IMR-90 (cell line): Measurements from ENCODE around the gene PRR5L. TPM values are rescaled to one million over a fixed set of nuclear protein-coding genes. Genes with fewer than 3 reads are reported as not detected.
A peak's percentile ranks its signal among the peaks of the same experiment; 100 is the strongest.

Source experiments
- ATAC-seq: fragments of 200-7000 bp; cut with Tn5 transposase; 2 replicates; pipeline ENCODE4 v1.9.1; 2020; ENCODE audit warnings: low read depth, mild to moderate bottlenecking, moderate library complexity
- BruUV-seq: library from RNA; stranded (reverse); fragments of 400-500 nt; replicated peaks from 2 replicates; lab custom pipeline; 2021; lab: Mats Ljungman, UMichigan
- CTCF ChIA-PET: fragments of 300-600 bp; formaldehyde crosslinking; extraction: SDS; loops from one replicate; lab custom pipeline; 2021; ENCODE audit warnings: antibody characterized with exemption; lab: Yijun Ruan, JAX
- POLR2A ChIA-PET: fragments of 300-600 bp; sonication (Branson Sonifier 250); formaldehyde crosslinking; loops from one replicate; lab custom pipeline; 2022; ENCODE audit warnings: antibody characterized with exemption; ENCODE audit not compliant: unreplicated experiment; lab: Charles Lee
- DNase-seq: peaks from one replicate; pipeline ENCODE4 v3.0.0; 2013
- H2AFZ ChIP-seq: replicated peaks from 2 replicates; pipeline ENCODE3; 2013; ENCODE audit warnings: low read length, mild to moderate bottlenecking; ENCODE audit not compliant: poor library complexity
- H2AK5ac ChIP-seq: 2 replicates; pipeline ENCODE4 v1.6.1; 2013; ENCODE audit warnings: low read depth, low read length, inconsistent platforms
- H2AK9ac ChIP-seq: replicated peaks from 2 replicates; pipeline ENCODE3; 2013; ENCODE audit warnings: mild to moderate bottlenecking, low read depth, low read length, moderate library complexity; ENCODE audit not compliant: poor library complexity
- H2BK120ac ChIP-seq: 2 replicates; pipeline ENCODE4 v1.6.1; 2013; ENCODE audit warnings: low read depth, low read length, inconsistent platforms
- H2BK15ac ChIP-seq: 3 replicates; pipeline ENCODE4 v1.6.1; 2013; ENCODE audit warnings: low read depth, low read length, inconsistent platforms
- H2BK20ac ChIP-seq: 2 replicates; pipeline ENCODE4 v1.6.1; 2013; ENCODE audit warnings: low read depth, mild to moderate bottlenecking, inconsistent platforms, low read length, moderate library complexity
- H2BK5ac ChIP-seq: 2 replicates; pipeline ENCODE4 v1.6.1; 2013; ENCODE audit warnings: mild to moderate bottlenecking, low read depth, low read length, inconsistent platforms; ENCODE audit not compliant: poor library complexity, severe bottlenecking
- H3K14ac ChIP-seq: replicated peaks from 2 replicates; pipeline ENCODE4 v1.6.1; 2013; ENCODE audit warnings: low read depth, low read length, inconsistent platforms
- H3K18ac ChIP-seq: 2 replicates; pipeline ENCODE4 v1.6.1; 2013; ENCODE audit warnings: low read depth, low read length, control low read depth
- H3K23ac ChIP-seq: 2 replicates; pipeline ENCODE4 v1.6.1; 2013; ENCODE audit warnings: low read depth, low read length, inconsistent platforms
- H3K27ac ChIP-seq: 2 replicates; pipeline ENCODE4 v1.5.1; 2013; ENCODE audit warnings: mild to moderate bottlenecking, control low read depth, low read length; ENCODE audit not compliant: insufficient read depth
- H3K27me3 ChIP-seq: 2 replicates; pipeline ENCODE4 v1.6.1; 2013; ENCODE audit warnings: low read length; ENCODE audit not compliant: control insufficient read depth, insufficient read depth
- H3K36me3 ChIP-seq: 2 replicates; pipeline ENCODE4 v1.6.1; 2013; ENCODE audit warnings: low read length, mixed read lengths; ENCODE audit not compliant: control insufficient read depth, insufficient read depth
- H3K4ac ChIP-seq: 2 replicates; pipeline ENCODE4 v1.6.1; 2013; ENCODE audit warnings: low read depth, low read length, inconsistent platforms
- H3K4me1 ChIP-seq: 2 replicates; pipeline ENCODE4 v1.6.1; 2013; ENCODE audit warnings: low read length, mixed read lengths; ENCODE audit not compliant: control insufficient read depth, insufficient read depth
- H3K4me2 ChIP-seq: 2 replicates; pipeline ENCODE4 v1.6.1; 2013; ENCODE audit warnings: low read depth, mild to moderate bottlenecking, control low read depth, low read length, moderate library complexity
- H3K4me3 ChIP-seq: 2 replicates; pipeline ENCODE4 v1.5.1; 2013; ENCODE audit warnings: low read depth, mild to moderate bottlenecking, control low read depth, low read length, moderate library complexity; ENCODE audit not compliant: insufficient read depth
- H3K56ac ChIP-seq: 2 replicates; pipeline ENCODE4 v1.6.1; 2013; ENCODE audit warnings: low read length, inconsistent platforms; ENCODE audit not compliant: insufficient read depth; ENCODE audit errors: extremely low read depth
- H3K79me1 ChIP-seq, 2 experiments: 2 replicates each; pipeline ENCODE4 v1.6.1; 2013; ENCODE audit warnings: low read length in 2 of 2, inconsistent platforms in 1 of 2, low read depth in 1 of 2
- H3K9ac ChIP-seq: 2 replicates; pipeline ENCODE4 v1.6.1; 2013; ENCODE audit warnings: low read depth, low read length, control low read depth
- H3K9me1 ChIP-seq: 2 replicates; pipeline ENCODE4 v1.6.1; 2013; ENCODE audit warnings: low read length, inconsistent platforms; ENCODE audit not compliant: insufficient read depth
- H3K9me3 ChIP-seq: 2 replicates; pipeline ENCODE4 v1.6.1; 2013; ENCODE audit warnings: low read length; ENCODE audit not compliant: control insufficient read depth, insufficient read depth
- H4K20me1 ChIP-seq: 2 replicates; pipeline ENCODE4 v1.6.1; 2013; ENCODE audit warnings: low read length, inconsistent platforms; ENCODE audit not compliant: insufficient read depth
- H4K5ac ChIP-seq: 2 replicates; pipeline ENCODE4 v1.6.1; 2013; ENCODE audit warnings: mild to moderate bottlenecking, low read depth, low read length, control low read depth
- H4K8ac ChIP-seq, 2 experiments: 2 replicates each; pipeline ENCODE4 v1.6.1; 2013; ENCODE audit warnings: low read depth in 2 of 2, low read length in 2 of 2, control low read depth in 1 of 2, inconsistent platforms in 1 of 2
- H4K91ac ChIP-seq: 2 replicates; pipeline ENCODE4 v1.6.1; 2013; ENCODE audit warnings: low read depth, low read length, inconsistent platforms; ENCODE audit not compliant: insufficient read depth
- BHLHE40 ChIP-seq: fragments of 150-350 bp; IDR thresholded peaks from 2 replicates; pipeline ENCODE4 v1.6.1; 2016; ENCODE audit warnings: mild to moderate bottlenecking, low read depth, low read length
- CHD1 ChIP-seq: IDR thresholded peaks from 2 replicates; pipeline ENCODE4 v1.6.1; 2012; ENCODE audit warnings: low read depth, low read length, improper control_type of control experiment
- CTCF ChIP-seq: conservative IDR thresholded peaks from 2 replicates; pipeline ENCODE4 v1.5.1; 2012; ENCODE audit warnings: mild to moderate bottlenecking, low read depth, low read length, improper control_type of control experiment
- ELK1 ChIP-seq: fragments of 150-350 bp; IDR thresholded peaks from 2 replicates; pipeline ENCODE4 v1.6.1; 2016; ENCODE audit warnings: low read depth, mild to moderate bottlenecking, low read length, moderate library complexity, borderline replicate concordance
- FOS ChIP-seq: fragments of 150-350 bp; IDR thresholded peaks from 2 replicates; pipeline ENCODE4 v1.6.1; 2016; ENCODE audit warnings: low read depth, low read length
- MAFK ChIP-seq: IDR thresholded peaks from 2 replicates; pipeline ENCODE4 v1.6.1; 2012; ENCODE audit warnings: low read depth, low read length, improper control_type of control experiment
- MAZ ChIP-seq: IDR thresholded peaks from 2 replicates; pipeline ENCODE4 v1.6.1; 2012; ENCODE audit warnings: low read depth, mild to moderate bottlenecking, low read length, improper control_type of control experiment, moderate library complexity, borderline replicate concordance
- MXI1 ChIP-seq: IDR thresholded peaks from 2 replicates; pipeline ENCODE4 v1.6.1; 2012; ENCODE audit warnings: low read depth, mild to moderate bottlenecking, low read length, moderate library complexity, borderline replicate concordance
- NFE2L2 ChIP-seq: fragments of 150-350 bp; IDR thresholded peaks from 2 replicates; pipeline ENCODE4 v1.6.1; 2016; ENCODE audit warnings: low read depth, mild to moderate bottlenecking, low read length
- POLR2A ChIP-seq: IDR thresholded peaks from 2 replicates; pipeline ENCODE4 v1.6.1; 2012; ENCODE audit warnings: mild to moderate bottlenecking, low read depth, low read length
- RAD21 ChIP-seq: IDR thresholded peaks from 2 replicates; pipeline ENCODE4 v1.6.1; 2012; ENCODE audit warnings: low read length, improper control_type of control experiment
- RCOR1 ChIP-seq: IDR thresholded peaks from 2 replicates; pipeline ENCODE4 v1.6.1; 2012; ENCODE audit warnings: mild to moderate bottlenecking, low read length, improper control_type of control experiment; ENCODE audit not compliant: insufficient replicate concordance
- RFX5 ChIP-seq: IDR thresholded peaks from 2 replicates; pipeline ENCODE4 v1.8.0; 2012; ENCODE audit warnings: low read depth, mild to moderate bottlenecking, low read length, moderate library complexity
- SMC3 ChIP-seq: fragments of 150-350 bp; IDR thresholded peaks from 2 replicates; pipeline ENCODE4 v1.6.1; 2016; ENCODE audit warnings: low read depth, mild to moderate bottlenecking, antibody characterized with exemption, low read length, moderate library complexity
- USF2 ChIP-seq: fragments of 150-350 bp; IDR thresholded peaks from 2 replicates; pipeline ENCODE4 v1.6.1; 2017; ENCODE audit warnings: mild to moderate bottlenecking, antibody characterized with exemption, low read length, low read depth
- WGBS, 2 experiments: methylation state at CpG; one replicate each; pipeline versions ENCODE4 v1.1.5 to v1.1.7; 2013; ENCODE audit warnings: missing lambda C conversion rate in 2 of 2; ENCODE audit not compliant: insufficient read length in 1 of 2; ENCODE audit errors: extremely low coverage in 2 of 2; 5-methylcytosine and 5-hydroxymethylcytosine counted together
- dilution Hi-C: fragments of 300-500 bp; cut with HindIII; formaldehyde crosslinking; loops from one replicate; pipeline ENCODE4 v1.14.3; 2018; ENCODE audit warnings: low sequenced_read_pairs; ENCODE audit not compliant: unreplicated experiment
- in situ Hi-C: fragments of 300-500 bp; cut with MboI; formaldehyde crosslinking; loops from 3 replicates; pipeline ENCODE4 v1.14.3; 2019; ENCODE audit warnings: low sequenced_read_pairs, inconsistent platforms, mixed read lengths
- intact Hi-C: fragments of 100-400 bp; cut with micrococcal nuclease; formaldehyde crosslinking; loops from 2 replicates; pipeline ENCODE4 v1.10.0; 2022
- polyA plus RNA-seq, 3 experiments: library from polyadenylated mRNA; depleted of rRNA; stranded (reverse); fragments of >200 nt; gene quantifications; 2 replicates each; pipeline ENCODE4 v1.2.3, GENCODE V29; 2012; ENCODE audit warnings: low replicate concordance in 1 of 3
- total RNA-seq: library from RNA; depleted of rRNA; stranded (reverse); fragments of >200 nt; gene quantifications from 2 replicates; pipeline ENCODE4 v1.2.3, GENCODE V29; 2012

Gene PRR5L
- total and polyA plus RNA-seq, 2 of the 4 experiments (the other 2 are of a cell fraction), result 2.9 to 3.6 TPM

GRCh38 chr11:36409152-36409816 is 113.2 kb downstream of the PRR5L start:
- Histone ChIP-seq H2BK120ac (peak overlapping the region; percentile 72), H3K4me2 (peak overlapping the region; percentile 12; the same call in 1 of the 2 replicates), H4K5ac (peak overlapping the region; percentile 62; the same call in 1 of the 2 replicates), H3K27me3 (no peaks in the 10 kb centered on the region), H3K9me1 (peaks cover 18% of the 10 kb centered on the region), H3K9me3 (no peaks in the 10 kb centered on the region), H3K9ac (no peak overlapping the region), H2BK20ac (peak overlapping the region; percentile 79; the same call in 1 of the 2 replicates), H3K4me3 (no peak overlapping the region), H2AFZ (peak overlapping the region; percentile 71), H3K36me3 (no peaks in the 10 kb centered on the region), H3K23ac (peak overlapping the region; percentile 64), H3K4ac (peak overlapping the region; percentile 34), H4K91ac (0 out of 2 replicates have a peak overlapping the region, but pooled peaks have one; percentile 42), H4K20me1 (no peaks in the 10 kb centered on the region; the same call in none of the 2 replicates), H3K4me1 (peaks cover 32% of the 10 kb centered on the region), H3K56ac (no peak overlapping the region; the same call in 1 of the 2 replicates), H4K8ac (peak overlapping the region; percentile 86 to 87), H3K14ac (peak overlapping the region; percentile 86), H3K27ac (no peak overlapping the region), H2AK9ac (peak overlapping the region; percentile 48), H3K79me1 (peaks cover 0 to 18% of the 10 kb centered on the region in 2 experiments; a peak in 1 of 4 replicates), H2AK5ac (peak overlapping the region; percentile 94; the same call in 1 of the 2 replicates), H3K18ac (peak overlapping the region; percentile 68; the same call in 1 of the 2 replicates), H2BK15ac (peak overlapping the region; percentile 57; the same call in 2 of the 3 replicates), H2BK5ac (peak overlapping the region; percentile 41)
- intact Hi-C loops (no loop called here), dilution Hi-C loops (no loop called here), in situ Hi-C loops (no loop called here)
- ATAC-seq (peak; percentile 8; the same call in 1 of the 2 replicates), DNase-seq (peak; percentile 46)
- BruUV-seq, result no TSS peak
- WGBS, 2 experiments, result no CpG with 5 or more reads among the region's 8 CpGs
- CTCF ChIA-PET, result no interaction called here
- POLR2A ChIA-PET, result no interaction called here
- no peak for TF ChIP-seq CHD1
- TF ChIP-seq ELK1, result no peak
- TF ChIP-seq RCOR1, result no peak
- no peak for TF ChIP-seq MXI1
- TF ChIP-seq NFE2L2, result no peak
- TF ChIP-seq POLR2A, result no peak
- no peak for TF ChIP-seq SMC3
- TF ChIP-seq MAZ, result no peak
- no peak for TF ChIP-seq FOS
- no peak for TF ChIP-seq MAFK
- no peak for TF ChIP-seq RAD21
- TF ChIP-seq CTCF, result no peak
- no peak for TF ChIP-seq BHLHE40
- no peak for TF ChIP-seq USF2
- no peak for TF ChIP-seq RFX5
